ENCODE measurements around the gene NIT1.

Gene NIT1

GRCh38 chr1:161085165-161085564, 32.7 kb upstream of the NIT1 start:
- DNase-seq, result no peak

- no peak for DNase-seq
Observed at GRCh38 chr1:161086457-161086856, 31.4 kb upstream of the NIT1 start.

- DNase-seq, result no peak
Observed at GRCh38 chr1:161088587-161089110, 29.3 kb upstream of the NIT1 start.

GRCh38 chr1:161089251-161089924, 28.5 kb upstream of the NIT1 start, which contains the start of gene NECTIN4:
Gene NECTIN4, minus strand, starts transcription at chr1:161089558. Its CDS starts 262 bp downstream, at chr1:161089296.
- peak; percentile 39 for DNase-seq

- no peak for DNase-seq
Observed at GRCh38 chr1:161089938-161090337, 28.0 kb upstream of the NIT1 start.

- no peak for DNase-seq
Observed at GRCh38 chr1:161090617-161091016, 27.3 kb upstream of the NIT1 start.

GRCh38 chr1:161091093-161091492, 26.8 kb upstream of the NIT1 start:
- no peak for DNase-seq

GRCh38 chr1:161091796-161092507, 26.0 kb upstream of the NIT1 start:
- DNase-seq, result no peak

- DNase-seq, result no peak
Observed at GRCh38 chr1:161092621-161093028, 25.3 kb upstream of the NIT1 start.

GRCh38 chr1:161094481-161094880, 23.4 kb upstream of the NIT1 start:
- no peak for DNase-seq

GRCh38 chr1:161095230-161095629, 22.7 kb upstream of the NIT1 start:
- no peak for DNase-seq

- no peak for DNase-seq
Observed at GRCh38 chr1:161096015-161096414, 21.9 kb upstream of the NIT1 start.

GRCh38 chr1:161096530-161096929, 21.4 kb upstream of the NIT1 start:
- no peak for DNase-seq

- peak; percentile 82 for DNase-seq
Observed at GRCh38 chr1:161098210-161099068, 19.5 kb upstream of the NIT1 start, which contains the start of gene KLHDC9. Gene KLHDC9, plus strand, starts transcription at chr1:161098361. Its CDS starts 175 bp downstream, at chr1:161098536.

- no peak for DNase-seq
Observed at GRCh38 chr1:161099090-161099802, 18.7 kb upstream of the NIT1 start.

GRCh38 chr1:161100556-161100955, 17.3 kb upstream of the NIT1 start:
- no peak for DNase-seq

GRCh38 chr1:161106431-161106830, 11.5 kb upstream of the NIT1 start:
- no peak for DNase-seq

GRCh38 chr1:161111117-161111516, 6.8 kb upstream of the NIT1 start:
- DNase-seq, result no peak

GRCh38 chr1:161111527-161111926, 6.4 kb upstream of the NIT1 start:
- DNase-seq, result no peak

- DNase-seq, result no peak
Observed at GRCh38 chr1:161113915-161114314, 4.0 kb upstream of the NIT1 start.

- no peak for DNase-seq
Observed at GRCh38 chr1:161114556-161114955, 3.3 kb upstream of the NIT1 start.

GRCh38 chr1:161115132-161115711, 2.7 kb upstream of the NIT1 start:
- no peak for DNase-seq

Data from DMS79 (cell line).